8988T (cell line): ENCODE data around the gene SRRM2.

Experiments used
- DNase-seq: peaks from one replicate; pipeline ENCODE4 v3.0.0; 2011

The SRRM2 gene

DNA sequence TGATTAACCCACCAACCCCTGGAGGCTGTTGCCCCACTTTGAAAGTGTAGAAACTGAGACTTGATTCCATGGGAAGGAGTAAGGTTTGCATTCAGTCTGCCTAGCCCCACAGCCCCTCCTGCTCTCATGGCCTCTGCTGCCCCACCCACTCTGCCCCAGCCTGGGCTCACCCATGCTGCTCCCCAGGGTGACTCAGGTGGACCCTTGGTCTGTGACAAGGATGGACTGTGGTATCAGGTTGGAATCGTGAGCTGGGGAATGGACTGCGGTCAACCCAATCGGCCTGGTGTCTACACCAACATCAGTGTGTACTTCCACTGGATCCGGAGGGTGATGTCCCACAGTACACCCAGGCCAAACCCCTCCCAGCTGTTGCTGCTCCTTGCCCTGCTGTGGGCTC lies 52.3 kb downstream of the SRRM2 start:
- no peak for DNase-seq

DNA sequence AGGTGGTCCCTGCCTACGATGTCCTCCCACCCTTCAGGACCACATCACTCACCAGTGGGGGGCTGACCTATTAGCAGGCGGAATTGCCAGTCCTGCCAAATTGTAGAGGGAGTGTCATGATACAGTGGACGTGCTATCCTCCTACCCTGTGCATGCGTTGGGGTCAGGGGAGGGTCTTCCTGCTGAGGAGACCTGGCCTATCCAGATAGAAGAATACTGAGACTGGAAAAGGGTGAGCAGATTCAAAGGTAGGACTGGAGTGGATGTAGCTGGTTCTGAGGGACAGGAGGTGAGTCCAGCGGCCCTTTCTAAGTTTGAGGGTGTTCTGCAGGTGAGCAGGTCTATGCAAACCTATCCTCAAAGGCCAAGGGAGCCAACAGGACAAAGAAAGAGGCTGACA lies 53.8 kb downstream of the SRRM2 start:
- no peak for DNase-seq

DNA sequence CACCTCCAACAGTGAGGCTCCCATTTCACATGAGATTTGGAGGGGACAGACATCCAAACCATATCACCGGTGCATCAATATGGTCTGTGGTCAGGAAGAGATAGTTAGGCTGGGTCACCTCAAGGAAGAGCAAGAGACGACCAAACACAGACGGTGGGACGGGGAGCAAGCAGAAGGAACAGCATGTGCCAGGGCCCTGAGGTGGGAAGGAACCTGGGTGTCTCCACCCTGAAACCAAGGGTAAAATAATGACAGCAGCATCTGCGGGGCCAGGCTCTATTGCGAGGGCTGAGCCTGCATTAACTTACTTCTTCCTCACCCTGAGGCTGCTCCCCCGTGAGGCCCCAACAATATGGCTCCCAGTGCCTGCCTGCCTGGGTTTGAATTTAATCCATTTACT lies 55.7 kb downstream of the SRRM2 start:
- DNase-seq, result no peak

DNA sequence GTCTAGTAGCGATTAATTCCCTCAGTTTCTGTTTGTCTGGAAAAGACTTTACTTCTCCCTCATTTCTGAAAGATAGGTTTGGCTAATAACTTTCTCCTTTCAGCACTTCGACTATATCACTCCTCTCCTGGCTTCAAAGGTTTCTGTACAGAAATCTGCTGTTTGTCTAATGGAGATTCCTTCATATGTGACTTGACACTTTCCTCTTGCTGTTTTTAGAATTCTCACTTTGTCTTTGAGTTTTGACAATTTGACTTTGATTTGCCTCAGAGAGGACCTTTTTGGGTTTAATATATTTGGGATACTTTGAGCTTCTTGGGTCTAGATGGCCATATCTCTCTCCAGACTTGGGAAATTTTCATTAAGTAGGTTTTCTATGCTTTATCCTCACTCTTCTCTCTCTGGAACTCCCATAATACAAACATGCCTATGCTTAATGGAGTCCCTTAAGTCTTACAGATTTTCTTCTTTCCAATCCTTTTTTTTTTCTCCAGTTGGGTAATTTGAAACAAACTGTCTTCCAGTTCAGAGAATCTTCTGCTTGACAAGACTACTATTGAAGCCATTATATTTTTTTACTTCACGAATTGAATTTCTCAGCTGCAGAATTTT lies 56.8 kb downstream of the SRRM2 start:
- no peak for DNase-seq

DNA sequence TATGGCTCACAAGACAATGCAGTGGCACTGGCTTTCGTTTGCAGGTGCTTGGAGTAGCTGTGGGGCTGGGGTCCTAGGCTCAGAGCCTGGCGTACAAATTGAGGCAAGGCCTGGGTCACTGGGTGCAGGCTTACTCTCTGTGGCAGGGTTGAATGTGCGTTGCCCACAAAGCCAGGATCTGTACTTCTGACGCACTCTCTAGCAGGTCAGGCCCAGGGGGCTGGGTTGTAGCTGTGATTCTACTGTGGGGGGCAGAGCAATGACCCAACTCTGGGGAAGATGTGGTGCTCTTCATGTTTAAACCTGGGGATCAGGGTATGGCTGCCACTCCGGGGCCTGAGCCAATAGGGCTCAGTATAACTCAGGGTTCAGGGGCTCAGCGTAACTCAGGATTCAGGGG lies 58.2 kb downstream of the SRRM2 start:
- DNase-seq, result no peak

DNA sequence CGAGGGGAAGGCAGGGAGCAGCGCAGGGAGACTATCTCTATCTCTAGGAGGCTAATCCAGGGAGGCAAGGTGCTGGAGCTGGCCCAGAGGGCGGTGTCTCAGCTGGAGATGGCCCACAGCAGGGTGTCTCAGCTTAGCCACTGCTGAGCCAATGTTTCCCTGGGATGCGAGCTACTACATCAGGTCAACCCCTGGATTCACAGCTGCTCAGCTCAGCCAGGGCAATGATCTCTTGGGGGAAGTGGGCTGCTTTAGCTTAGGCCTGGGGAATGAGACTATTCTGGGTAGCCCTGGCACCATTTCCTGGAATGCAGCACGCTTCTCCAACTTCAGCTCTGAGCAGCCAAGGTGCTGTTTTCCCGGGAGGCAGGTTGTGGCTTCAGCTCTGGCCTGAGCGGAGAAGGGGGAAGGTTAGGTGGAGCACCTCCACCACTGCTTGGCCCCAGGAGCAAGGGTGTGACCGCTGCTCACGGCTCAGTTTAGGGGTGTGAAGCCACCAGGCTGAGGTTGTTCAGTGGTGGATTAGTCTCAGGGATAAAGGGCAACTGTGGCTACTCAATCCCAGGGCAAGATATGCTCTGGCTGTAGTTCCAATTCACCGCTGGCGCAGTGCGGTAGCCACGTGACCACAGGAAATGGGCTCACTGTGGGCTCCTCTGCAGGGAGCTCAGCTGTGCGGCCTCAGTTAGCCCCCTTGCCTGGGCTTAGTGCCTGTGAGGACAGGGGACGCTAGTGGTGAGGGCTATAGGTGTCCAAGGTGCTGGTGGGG lies 59.4 kb downstream of the SRRM2 start:
- DNase-seq, result no peak

DNA sequence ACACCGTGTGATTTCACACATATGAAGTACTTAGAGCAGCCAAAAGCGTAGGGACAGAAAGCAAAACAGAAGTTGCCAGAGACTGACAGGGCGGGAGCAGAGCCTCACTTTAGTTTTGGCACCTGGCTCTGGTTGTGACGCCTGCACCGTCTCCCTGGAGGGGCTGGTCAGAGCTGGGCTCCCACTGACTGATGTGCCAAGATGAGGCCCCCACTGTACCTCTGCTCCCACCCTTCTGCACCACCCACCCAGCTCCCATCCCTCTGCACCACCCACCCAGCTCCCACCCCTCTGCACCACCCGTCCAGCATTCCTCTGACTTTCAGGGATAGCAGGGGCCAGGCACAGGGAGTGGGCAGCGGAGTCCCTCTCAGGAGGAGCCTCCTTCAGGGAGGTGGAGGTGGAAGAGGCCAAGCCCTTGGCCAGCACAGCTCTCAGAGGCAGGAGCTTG lies 61.4 kb downstream of the SRRM2 start:
- DNase-seq, result no peak

DNA sequence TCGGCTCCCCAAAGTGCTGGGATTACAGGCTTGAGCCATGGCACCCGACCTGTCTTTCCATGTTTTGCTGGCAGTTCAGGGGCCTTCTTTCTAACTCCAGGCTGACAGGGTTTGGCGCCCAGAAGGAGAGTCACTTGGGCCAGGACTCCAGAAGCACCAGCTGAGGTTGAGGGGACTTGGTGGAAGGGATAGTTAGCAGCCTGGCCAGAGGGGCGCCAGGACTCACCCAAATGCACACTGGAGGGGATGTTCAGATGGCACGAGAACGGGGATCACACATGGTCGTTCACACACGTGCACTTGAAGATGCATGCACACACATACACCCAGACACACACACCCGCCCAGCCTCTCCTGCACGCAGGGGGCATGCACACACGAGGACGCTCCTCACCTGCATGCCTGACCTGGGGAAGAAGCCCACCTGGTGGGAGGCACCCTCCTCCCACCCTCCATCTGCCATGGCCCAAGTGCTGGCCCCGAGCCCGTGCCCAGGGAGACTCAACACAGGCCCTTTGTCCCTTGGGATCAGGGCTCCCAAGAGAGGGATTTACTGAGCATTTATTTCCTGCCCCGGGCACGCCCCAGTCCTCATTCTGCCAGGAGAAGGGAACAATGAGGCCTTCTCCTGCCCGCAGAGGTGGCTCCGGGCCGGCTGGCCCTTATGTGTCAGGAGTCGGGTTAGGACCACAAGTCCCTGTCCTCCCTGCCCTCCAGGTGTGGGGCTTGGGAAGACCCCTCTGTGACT lies 62.3 kb downstream of the SRRM2 start:
- DNase-seq, result no peak

DNA sequence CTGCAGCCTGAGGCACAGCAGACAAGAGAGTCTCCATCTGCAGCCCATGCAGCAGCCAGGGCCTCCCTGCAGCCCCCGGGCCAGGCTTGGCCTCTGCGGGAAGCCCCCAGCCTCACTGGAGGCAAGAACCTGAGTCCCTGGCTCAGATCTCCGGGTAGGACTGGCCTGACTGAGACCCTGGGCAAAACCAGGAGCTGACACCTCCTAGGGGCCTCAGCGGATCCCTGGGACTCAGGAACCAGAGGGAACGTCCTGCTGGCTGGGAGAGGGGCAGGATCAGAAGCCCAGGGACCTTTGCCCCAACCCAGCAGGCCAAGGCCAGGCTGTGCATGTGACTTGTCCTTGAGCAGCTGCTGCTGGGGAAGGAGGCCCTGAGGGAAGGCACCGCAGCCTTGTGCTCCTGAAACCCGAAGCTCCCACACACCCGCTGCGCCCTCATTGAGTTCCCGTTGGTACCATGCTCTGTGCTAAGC lies 62.9 kb downstream of the SRRM2 start:
- no peak for DNase-seq

DNA sequence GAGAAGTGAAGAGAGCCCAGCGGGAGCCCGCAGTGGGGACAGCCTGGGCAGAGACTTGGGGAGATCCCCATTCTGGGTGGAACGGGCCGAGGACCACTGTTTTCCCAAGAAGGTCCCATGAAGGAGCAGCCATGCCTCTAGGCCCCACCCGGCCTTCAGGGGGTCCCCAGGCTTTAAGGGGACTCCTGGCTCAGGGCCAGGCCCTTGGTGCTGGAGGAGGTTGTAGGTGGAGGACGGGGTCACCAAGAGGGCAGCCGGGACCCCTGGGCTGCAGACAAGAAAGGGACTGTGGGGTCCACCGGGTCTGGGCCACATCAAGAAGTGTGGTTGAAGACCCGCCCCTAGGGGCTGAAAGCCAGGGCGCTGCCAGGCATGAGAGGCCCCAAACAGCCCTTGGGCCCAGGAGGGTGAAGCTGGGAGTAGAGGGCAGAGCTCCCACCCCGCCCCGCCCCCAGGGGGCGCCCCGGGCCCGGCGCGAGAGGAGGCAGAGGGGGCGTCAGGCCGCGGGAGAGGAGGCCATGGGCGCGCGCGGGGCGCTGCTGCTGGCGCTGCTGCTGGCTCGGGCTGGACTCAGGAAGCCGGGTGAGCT lies 64.4 kb downstream of the SRRM2 start, which contains the start of gene PRSS21:
Gene PRSS21, plus strand, starts transcription at position 487 of the 589 bp plus-strand sequence. Its CDS starts 32 bp downstream, at position 519.
- DNase-seq, result no peak

DNA sequence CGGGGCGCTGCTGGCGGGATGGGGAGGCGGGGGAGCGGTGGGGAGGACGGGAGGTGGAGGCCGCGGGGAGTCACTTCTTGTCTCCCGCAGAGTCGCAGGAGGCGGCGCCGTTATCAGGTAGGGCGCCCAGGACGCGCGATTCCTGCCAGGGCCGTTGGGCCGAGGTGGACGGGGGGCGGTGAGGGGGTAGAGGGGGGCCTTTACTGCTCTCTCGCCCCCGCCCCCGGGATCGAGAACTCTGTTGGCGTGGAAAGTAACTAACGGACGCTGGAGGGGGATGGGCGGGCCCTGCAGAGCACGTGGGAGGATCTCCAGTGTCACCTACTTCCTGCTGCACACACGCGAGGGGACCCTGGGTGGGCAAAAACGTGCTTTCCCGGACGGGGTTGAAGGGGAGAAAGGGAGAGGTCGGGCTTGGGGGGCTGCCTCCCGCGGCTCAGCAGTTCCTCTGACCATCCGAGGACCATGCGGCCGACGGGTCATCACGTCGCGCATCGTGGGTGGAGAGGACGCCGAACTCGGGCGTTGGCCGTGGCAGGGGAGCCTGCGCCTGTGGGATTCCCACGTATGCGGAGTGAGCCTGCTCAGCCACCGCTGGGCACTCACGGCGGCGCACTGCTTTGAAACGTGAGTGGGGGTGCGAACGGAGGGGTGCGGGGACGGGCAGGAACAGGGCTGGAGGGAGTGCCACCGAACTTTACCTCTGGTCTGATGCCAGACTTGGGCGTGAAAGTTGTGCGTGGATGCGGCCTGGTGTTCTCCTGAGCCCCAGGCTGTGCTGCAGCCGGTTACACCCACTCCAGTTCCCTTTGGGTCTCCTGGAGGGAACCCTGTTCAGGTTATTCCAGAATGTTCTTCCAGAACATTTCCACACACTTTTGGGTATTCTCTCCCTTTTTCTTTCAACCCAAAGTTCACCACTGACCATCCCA lies 65.2 kb downstream of the SRRM2 start:
- DNase-seq, result no peak

DNA sequence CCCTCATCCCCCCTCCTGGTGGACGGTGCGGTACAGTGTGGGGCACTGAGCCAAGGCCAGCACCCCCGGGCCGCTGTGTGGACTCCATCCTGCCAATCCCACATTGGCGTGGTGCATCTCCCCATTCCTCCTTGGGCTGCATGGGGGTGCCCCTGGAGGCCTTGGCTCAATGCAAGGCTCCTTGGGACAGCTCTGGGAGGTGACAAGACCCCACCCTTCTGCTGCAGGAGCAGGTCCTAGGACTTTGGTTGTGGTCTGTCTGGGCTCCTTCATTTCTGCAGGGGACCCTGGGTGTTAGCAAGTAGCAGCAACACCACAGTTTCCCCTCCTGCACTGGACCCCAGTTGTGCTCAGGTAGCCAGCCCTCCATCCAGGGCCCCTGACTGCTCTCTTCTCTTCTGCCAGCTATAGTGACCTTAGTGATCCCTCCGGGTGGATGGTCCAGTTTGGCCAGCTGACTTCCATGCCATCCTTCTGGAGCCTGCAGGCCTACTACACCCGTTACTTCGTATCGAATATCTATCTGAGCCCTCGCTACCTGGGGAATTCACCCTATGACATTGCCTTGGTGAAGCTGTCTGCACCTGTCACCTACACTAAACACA lies 65.9 kb downstream of the SRRM2 start:
- DNase-seq, result no peak

DNA sequence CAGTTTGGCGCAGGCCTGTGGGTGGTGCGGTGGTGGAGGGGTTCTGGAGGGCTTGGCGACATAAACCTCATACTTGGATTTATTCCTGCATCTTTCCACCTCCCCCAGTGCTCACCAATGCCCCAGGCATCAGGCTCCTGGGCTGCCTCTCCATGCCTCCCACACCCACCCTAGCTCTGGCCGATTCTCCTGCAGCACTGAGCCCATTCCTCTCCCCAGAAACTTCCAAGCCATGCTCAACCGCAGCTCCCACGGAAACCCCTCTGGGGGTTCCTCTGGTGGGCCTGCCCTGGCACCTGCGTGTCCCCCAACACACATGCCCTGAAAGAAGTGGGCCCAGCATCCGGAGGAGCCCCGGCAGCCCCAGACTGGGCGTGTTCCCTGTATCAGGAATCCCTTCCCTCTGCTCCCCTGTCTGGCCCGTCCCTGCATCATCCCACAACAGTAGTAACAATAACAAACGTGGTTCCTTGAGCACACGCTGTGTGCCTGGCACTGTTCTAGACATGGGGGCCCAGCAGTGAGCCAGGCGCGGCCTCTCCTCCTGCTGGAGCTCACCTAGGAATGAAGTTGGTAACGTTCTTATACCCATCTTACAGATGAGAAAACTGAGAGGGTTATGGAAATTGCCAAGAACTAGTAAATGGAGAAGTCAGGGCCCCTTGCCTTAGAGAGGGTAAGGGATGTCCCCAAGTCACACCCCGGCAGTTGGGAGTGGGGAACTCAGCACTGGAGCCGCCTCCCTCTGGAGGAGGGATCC lies 66.9 kb downstream of the SRRM2 start:
- DNase-seq, result no peak

DNA sequence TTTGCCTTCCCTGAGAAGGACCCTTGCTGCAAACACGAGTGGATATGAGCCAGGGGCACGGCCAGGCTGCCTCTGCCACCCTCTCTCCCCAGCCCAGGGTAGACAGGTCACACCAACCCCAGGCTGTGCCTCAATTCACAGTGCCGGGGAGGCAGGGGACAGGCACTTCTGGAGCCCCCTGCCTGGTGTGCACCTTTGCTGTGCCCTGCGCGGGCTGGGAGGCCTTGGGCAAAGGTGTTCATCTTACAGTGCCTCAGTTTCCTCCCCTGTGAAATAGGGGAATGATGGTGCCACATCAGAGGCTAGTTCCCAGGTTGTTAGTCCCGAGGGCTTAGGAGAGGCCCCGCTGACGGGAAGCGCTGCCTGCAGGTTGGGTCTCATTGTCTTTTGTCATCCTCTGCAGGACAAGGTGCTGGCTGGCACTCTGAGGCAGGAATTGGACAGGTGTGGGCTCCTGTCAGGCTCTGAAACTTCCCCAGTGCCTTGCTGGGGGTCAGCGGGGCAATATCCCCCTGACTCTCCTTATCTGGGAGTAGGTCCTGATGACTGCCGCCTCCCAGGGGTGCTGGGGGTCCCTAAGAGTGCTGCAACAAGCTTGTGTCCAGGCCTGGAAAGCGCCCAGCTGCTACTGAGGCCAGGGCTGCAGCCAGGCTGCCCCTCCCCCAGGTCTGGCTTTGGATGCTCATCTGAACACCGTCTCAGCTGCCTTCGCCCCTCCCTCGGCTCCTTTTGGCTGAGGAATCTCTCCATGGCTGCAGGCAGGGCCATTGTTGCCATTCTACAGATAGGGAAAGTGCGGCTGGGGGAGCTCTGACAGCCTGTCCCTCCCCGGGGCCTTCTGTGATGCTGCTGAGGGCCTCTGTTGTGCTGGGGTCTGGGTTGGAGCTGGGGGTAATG lies 67.7 kb downstream of the SRRM2 start:
- DNase-seq, result no peak
